Umbilical cord (tissue), 2 donors: ENCODE results near the gene CCDC24. TPM values are rescaled to one million over a fixed set of nuclear protein-coding genes. Genes with fewer than 3 reads are reported as not detected.

Experiments used
- DNase-seq: peaks from one replicate; pipeline ENCODE4 v3.0.0-alpha.2; 2015; ENCODE audit warnings: low spot score
- total RNA-seq: library from RNA; depleted of rRNA; stranded (reverse); fragments of >200 nt; gene quantifications from one replicate; pipeline ENCODE4 v1.2.3, GENCODE V29; 2014; ENCODE audit warnings: low replicate concordance; ENCODE audit not compliant: insufficient read depth

CCDC24 gene
- total RNA-seq, 1 donor from 2014 or later = 9.9 TPM

DNA sequence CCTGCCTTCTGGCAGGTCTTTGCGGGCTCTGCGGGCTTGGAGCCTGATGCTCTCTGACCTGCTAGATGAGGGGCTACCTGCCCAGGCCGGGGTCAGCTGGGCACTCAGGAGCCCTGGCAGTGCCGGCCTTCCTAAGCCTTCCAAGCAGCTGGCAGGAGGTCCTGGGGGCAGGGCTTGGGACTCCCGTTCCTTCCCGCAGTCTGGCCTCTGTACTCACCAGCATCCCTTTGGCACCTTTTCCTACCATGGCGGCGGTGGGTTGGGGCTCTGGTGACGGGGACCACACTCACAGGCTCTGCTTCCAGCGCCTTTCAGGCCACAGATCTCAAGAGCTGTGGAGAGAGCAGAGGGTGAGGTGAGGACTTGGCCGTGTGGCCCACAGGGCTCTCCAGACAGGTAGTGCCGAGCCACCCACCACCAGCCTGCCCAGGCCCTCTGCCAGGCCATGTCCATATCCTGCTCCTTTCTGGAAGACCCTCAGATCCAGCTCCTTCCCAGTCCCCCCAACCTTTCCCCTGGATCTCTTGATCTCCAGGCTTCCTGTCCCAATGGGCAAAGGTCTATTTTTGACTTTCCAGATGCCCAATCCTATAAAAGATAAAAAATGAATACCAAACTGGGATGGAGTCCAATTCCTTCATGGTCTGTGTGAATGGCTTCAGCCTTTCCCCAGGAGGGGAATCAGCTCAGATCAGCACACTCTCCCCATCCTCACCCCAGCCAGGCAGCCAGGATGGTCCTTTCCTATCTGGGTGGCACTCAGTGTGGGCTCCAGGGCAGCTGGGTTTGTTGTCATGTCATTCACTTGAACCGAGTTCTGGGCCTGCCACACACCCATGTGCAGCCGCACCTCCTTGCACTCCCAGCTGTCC is 32.9 kb downstream of the CCDC24 start:
- DNase-seq = no peak

DNA sequence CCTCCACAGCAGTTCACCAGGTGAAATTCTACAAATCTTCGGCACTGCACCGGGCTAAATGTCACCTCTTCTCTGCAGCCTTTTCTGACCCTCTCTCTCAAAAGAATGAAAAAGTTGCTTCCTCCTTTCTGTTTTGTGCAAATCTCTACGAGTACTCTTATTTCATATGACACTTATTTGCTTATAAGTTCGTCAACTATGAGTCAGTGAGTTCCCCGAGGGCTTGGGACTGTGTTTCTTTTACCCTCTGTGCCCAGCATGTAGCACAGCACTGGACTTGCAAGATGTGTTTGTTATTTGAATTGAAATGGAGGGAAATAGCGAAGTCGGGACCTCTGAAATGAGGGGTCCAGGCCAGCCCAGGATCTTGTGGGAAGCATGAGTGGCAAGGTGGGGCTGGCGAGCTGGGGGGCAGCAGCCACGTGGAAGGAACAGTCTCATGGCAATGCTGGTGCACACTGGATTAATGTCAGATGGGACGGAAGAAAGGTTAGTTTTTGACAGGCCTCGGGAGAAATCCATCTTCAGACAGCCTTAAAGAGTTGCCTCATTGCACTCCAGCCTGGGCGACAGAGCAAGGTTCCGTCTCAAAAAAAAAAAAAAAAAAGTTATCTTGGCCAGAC is 33.6 kb downstream of the CCDC24 start:
- no peak for DNase-seq

DNA sequence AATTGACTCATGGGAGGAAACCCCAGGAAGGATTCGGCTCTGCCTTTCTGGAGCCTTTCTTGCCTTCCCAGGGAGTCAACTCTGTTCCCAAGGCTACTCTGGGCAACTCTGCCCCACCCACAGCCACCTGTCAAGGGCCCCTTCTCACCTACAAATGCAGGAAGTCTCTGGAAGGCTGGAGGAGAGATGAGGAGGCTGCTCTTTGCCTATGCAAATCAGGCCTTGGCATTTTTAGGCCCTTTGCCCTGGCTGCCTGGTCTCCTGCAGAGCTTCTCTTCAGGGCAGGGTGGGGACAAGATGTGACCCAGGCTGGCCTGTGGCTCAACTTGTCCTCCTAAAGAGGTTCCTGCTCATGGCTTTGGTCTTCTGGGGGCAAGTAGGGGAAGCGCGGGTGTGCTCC is 34.4 kb downstream of the CCDC24 start:
- DNase-seq = no peak

DNA sequence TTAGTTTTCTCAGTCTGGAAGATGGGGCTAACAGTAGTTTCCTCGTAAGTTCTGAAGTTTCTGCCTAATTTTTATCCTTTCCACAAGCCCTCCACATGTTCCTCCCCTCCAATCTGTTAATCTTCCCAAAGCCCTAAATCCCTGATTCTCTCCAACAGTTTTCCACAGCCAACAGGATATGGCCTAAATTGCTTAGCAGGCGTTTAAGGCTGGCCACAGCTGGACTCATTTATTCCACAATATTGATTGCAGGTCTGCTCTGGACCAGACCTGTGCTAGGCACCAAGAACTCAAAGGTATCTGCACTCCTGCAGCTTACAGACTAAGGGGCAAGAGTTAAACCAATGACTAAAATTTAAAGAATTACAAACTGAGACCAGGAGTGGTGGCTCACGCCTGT is 35.9 kb downstream of the CCDC24 start:
- no peak for DNase-seq

DNA sequence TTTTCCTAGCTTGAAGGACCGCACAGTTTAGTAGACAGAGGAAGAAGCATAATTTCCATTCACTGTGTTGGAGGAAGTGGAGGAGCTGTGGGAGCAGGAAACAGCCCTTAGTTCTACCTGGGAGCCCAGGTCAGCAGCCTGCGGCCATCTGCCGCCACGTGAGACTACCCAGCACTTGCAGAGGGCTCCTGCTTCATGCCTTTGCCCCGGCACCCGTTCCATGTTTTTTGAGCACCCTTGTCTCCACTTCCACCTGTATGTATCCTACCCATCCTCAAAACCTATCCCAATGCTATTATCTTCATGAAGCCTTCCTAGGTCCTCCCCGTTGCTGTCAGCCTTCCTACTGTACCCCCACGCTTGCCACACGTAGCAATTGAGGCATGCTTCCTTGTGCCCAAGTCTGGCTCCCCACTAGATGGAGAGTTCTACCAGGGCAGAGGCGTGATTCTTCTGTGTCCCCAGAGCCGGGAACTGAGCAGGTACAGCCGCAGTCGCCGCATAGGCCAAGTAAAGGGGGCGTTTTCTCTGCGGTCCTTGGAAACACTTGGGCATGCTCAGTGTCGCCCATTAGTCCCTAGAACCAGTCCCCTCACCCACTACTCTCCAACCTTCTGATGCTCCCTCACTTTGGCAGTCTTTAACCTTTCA is 38.0 kb downstream of the CCDC24 start:
- DNase-seq = no peak

DNA sequence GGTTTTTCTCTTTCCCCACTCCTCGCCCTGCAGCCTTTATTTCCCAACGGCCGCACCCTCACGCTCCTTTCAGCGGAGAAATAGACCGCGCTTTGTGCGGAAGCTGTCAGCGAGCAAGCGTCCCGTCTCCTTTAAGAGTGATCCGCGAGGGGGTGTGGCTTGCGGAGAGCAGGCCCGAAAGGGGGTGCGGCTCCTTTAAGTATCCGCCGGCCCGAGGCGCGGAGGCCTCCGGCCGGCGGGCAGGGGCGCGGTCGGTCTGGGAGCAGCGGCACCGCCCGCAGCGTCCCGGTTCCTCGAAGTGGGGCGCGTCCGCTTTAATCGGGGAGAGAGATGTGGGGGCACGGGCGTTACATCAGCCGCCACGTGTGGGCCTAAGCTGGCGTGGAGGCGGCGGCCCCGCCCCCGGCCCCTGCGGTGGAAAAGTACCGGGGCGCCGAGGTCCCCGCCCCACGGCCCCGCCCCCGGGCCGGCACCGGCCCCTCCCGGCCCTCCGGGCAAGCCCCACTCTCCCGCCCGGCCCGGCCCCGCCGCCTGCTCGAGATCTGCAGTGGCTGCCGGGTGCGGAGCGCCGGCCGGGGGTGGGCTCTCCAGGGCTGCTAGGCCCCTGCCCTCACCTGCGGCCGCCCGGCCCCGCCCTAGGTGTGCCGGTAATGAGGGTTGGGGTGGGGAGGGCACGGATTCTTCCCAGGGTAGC is 38.7 kb downstream of the CCDC24 start:
- DNase-seq = peak; percentile 94

DNA sequence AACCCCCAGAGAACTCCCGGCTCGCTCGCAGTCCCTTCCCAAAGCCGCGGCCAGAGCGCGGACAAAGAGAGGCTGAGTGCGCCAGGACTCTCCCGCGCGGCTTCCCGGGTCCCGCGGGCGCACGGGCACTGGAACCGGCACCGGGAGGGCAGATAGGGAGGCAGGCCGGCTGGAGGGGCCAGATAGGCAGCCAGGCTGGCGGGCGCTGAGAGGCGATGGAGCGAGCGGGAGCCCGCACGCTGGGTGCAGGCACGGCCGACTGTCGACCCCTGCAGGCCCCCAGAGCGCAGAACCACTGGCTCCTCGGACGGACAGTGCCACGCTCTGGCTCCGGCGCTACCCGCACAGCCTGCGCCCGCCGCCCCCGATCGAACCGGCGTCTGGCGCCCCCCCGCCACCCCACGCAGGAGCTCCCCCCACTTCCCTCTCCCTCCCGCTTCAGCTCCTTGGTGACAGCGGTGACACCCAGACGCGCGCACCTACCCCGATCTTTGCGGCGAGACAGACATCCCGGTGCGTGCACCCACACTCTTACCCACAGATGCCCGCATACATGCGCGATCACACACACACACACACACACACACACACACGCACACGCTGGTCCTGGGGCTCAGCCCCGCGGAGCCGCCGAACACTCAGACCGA is 39.3 kb downstream of the CCDC24 start:
- DNase-seq = peak; percentile 49

DNA sequence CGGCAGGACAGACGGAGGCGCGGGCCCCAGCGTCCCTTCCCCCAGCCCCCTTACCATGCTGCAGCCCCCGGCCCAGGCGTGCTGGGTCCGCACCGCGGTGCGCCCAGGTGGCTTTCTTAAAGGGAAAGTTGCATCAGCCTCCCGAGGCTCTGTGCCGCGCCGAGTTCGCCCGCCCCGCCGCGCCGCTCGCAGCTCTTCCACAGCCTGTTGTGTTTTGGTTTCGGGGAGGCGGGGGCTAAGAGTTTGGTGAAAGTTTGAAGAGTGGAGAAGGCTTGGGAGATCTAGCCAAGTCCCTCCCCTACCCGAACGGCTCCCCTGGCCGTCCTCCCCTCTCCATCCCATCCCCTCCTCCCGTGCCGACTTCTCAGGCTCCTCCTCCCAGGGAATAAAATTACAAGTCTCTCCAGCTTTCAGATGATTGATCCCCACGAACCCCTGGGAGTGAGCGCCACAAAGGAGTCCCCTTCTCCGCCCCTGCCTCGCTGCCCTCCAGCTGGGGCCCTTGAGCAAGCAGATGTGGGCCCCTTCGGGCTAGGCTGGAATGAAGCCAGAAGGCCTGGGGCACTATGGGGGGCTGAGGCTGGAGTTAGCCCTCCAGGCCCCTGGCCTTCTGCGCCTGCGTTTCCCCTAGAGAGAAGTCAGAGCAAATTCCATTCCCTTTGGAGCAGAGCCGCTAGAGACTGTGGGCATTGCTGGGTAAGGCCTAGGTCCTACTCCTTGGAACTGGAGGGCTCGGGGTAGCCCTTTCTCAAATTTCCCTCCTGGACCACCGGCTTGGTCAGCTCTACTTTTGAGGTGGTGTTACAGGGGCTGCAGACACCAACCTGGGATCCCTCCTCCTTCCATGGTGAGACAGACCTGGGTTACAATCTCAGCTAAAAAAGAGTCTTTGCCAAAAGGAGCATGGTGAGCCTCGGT is 40.1 kb downstream of the CCDC24 start, which contains the start of gene SLC6A9:
Gene SLC6A9, minus strand, starts transcription at position 211 of the 918 bp plus-strand sequence. CDS start 7,185 bp downstream, outside the sequence.
- peak; percentile 85 for DNase-seq

DNA sequence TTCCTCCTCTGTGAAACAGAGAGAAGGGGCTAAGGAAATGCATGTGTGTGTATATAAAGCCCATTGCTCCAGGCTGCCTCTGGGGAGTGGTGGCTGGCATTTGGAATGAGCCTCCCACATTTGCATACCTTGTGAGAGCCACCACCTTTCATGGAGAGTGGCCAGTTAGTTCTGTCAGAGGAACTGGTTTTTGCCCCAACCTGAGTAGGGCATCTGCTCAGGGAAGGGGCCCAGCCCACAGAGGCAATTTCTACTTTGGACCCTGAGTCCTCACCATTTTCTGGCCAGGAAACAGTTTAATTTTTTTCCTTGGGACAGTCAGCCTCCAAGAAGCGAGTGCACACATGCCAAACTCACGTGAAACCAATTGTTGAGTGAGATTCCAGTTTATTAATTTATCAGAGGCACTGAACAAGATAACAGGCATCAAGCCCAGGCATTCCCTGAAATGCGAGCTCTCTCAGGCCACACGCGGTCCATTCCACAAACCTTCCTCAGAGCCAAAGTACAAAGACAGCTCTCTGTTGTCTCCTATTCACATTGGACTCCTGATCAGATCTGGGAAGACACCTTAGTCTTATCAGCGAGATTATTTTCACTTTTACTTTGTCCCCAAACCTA is 40.9 kb downstream of the CCDC24 start:
- DNase-seq = no peak

DNA sequence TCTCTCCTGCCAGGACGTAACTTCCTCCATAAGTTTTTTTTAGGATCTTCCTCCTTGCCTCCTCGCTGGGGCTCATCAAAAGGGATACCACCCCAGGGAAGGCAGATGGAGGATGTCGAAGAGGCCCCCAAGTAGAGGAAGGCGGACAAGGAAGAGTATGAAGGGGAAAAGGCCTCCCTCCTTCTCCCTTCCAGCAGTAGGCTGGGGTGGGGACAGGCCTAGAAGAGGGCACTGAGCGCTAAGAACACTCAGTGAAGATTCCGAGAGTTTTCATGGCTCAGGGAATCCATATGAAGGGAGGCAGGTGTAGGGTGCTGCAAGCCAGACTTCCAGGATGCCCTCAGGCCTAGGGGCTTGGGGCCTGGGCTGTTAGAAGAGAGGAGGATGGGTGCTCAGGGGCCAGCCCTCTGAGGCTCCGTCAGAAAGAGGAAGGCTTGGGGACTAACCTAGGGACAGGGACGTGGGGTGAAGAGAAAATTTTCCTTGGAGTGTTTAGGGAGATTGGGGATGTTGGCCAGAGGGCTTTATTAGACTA is 41.7 kb downstream of the CCDC24 start:
- DNase-seq = no peak

DNA sequence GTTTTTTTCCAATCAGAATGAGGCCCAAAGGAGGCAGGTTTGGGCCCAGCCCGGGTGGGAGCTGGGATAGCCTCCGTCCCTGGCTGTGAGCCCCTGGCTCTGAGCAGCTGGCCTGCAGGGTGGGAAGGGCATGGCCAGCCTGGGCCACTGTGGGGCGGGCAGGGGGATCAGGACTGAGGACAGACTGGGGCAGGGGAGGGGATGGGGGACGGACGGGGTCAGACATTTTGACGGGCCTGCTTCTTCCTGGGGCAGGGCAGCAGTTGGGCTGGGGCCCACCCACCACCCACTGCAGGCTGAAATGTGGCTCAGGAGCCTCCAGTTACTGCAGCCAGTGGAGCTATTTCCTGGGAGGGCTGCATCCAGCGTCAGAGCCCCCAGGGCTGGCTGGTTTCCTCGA is 42.4 kb downstream of the CCDC24 start:
- DNase-seq = no peak

DNA sequence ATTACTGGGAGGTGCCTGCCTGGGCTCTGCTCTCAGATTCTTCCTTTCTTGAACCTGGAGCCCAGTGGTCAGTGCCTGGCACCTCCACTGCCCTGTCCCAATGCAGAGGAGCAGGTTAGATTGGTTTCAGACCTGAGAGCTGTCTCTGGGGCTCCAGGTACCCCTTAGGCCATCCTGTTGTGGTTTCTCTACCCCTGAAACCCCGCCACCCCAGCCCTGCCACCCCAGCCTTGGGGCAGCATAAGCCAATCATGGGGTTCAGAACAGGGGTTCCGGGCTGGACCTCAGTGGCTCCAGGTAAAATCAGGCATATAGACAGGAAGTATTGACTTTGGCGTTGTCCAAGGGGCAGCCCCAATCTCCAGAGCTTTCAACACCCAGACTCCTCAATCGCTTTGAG is 43.0 kb downstream of the CCDC24 start:
- no peak for DNase-seq

DNA sequence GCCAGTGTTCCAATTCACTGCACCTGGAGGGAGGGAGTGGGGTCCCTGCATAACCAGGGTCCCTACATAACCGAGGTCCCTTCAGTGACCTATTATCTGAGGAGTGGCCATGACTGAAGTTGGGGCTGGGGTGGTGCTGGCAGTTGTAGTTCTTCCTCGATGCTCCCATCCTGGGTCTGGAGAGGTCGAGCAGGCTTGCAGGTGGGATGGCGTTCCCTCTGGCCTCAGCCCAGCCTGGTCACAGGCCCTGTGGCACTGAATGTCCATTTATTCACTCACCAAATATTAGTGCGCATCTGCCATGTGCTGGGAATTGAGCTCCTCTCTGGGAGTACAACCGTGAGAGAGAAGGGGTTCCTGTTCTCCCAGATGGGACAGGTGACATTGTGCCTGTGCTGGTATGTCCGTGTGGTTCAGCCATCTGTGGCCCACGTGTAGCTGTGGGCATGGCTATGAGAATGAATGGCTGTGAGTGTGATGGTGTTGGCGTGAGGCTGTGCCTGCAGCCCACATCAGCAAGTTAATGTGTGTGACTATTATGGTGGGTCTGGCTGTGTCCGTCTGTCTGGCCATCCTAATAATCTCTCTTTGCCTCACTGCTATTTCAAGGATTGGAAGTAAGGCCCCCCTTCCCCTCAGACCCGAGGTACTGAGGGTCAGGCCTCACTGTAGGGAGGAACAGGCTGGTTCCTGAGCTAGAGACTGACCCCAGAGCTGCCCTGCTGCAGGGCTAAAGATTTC is 43.7 kb downstream of the CCDC24 start:
- DNase-seq = no peak

DNA sequence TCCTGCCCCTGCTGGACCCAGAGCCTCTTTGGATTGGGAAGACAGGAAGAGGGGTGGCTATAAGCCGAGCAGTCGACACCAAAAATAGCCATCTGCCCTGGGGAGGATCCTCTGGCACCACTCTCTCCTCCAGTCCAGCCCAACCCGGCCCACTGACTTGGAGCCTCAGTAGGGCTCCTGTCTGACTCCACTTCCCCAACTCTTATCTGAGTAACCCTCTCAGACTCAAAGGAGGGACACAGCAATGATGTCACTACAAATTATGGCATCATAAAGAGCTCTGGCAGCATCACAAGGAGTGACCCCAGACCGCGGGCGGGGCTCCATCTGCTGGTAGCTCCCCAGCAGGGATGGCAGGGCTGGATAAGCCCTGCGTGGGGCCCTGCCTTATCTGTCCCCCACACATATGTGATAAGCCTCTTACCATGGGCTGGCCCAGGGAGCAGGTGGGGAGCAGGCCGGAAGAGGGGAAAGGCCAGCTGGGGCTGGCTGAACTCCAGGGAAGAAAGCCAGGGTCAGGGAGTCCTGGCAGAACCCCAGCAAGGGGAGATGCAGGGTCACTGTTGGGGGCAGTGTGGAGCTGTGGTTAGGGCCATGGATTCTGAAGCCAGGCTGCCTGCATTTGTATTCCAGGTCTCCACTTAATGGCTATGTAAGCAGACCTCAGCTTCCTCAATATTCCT is 44.5 kb downstream of the CCDC24 start:
- no peak for DNase-seq

DNA sequence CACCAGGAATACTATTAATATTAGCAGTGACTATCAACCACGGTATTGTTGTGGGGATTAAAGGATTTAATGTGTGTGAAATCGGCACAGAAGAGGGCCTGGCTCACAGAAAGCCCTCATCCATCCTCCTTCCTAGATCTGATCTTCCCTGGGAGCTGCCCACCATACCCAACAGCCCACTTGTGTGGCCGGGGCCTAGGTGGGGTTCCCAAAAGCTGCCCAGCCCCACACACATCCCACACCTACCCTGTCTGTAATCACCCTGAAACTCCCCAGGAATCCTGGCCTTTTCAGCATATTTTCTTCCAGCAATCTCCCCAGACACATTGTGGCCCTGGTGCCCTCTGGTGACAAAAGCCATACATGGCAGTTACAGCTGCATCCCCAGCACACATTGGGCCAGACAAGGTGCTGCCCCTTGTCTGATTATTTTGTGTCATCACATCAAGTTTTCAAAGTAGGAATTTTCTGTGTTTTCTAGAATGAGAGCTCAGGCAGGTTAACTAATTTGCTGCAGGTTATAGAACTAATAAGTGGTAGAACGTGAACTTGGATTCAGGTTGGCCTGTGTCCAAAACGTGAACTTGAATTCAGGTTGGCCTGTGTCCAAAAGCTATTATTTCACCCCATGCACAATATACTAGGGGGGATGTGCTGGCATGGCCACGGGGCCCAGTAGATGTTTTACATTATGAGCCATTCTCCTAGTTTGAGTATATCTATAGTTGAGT is 45.2 kb downstream of the CCDC24 start:
- DNase-seq = peak; percentile 78

DNA sequence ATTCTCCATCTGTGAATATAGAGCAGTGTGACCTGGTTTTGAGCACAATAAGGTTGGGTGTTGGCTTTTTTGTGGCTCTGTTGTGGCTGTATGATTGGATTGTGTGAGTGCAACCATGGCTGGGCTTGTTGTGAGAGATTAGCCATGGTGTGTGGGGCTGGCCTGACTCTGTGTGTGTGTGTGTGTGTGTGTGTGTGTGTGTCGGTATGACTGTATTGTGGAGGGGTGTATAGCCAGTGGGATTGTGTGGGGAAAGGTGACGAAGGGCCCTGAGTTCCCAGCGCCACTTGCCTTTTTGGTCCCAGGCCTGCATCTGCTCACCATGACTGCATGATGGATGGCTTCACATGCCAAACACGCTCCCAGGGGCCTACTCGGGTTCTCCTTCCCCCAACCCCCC is 45.8 kb downstream of the CCDC24 start:
- no peak for DNase-seq

DNA sequence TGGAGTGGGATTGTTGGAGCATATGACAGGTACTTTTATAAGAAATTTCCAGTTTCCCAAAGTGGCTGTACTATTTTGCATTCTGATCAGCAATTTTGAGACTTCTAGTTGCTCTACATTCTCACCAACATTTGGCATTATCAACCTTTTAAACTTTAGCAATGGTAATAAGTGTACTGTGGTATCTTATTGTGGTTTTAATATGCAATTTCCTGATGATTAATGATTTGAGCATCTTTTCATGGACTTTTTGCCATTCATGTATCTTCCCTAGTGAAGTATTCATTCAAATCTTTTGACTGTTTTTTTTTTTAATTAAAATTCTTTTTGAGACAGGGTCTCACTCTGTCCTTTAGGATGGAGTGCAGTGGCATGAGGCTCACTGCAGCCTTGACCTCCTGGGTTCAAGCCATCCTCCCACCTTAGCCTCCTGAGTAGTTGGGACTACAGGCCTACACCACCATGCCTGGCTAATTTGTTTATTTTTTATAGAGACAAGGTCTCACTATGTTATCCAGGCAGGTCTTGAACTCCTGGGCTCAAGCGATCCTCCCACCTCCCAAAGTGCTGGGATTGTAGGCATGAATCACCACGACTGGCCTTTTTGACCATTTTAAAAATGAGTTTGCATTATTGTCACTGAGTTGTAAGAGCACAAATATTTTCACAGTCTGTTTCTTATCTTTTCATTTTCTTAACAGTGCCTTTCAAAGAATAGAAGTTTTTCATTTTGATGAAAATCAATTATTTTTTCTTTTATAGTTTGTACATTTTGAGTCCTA is 47.7 kb downstream of the CCDC24 start:
- no peak for DNase-seq
